NCI-H345 treated with DMSO at 0.1 percent for 48 hours (cell line): ENCODE measurements around the gene PKP3.
"Not testable (repeated sequence)": the region's sequence is repeated elsewhere in the genome, so short reads cannot be mapped to it uniquely, and the experiment has no call there.

Experiments
- DNase-seq: peaks from one replicate; lab custom pipeline; 2025; ENCODE audit not compliant: unreplicated experiment; lab: John Stamatoyannopoulos, UW

PKP3 gene

DNA sequence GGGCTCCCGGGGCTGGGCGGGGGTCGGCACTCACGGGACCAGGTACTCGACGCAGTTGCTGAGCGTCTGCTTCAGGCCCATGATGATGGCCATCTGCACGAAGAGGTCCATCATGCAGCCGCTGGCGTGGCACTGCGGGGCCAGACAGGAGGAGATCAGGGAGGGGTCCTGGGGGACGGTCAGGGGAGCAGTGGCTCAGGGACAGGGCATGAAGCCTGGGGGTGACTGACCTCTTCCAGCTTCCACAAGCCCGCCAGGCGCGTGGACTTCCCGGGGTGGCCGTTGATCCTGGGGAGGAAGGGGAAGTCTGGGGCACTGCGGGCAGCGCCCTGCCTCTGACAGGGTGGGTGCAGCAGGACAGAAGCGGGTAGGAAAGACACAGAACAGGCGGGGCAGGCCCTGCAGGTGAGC is 26.9 kb downstream of the PKP3 start:
- no peak for DNase-seq

DNA sequence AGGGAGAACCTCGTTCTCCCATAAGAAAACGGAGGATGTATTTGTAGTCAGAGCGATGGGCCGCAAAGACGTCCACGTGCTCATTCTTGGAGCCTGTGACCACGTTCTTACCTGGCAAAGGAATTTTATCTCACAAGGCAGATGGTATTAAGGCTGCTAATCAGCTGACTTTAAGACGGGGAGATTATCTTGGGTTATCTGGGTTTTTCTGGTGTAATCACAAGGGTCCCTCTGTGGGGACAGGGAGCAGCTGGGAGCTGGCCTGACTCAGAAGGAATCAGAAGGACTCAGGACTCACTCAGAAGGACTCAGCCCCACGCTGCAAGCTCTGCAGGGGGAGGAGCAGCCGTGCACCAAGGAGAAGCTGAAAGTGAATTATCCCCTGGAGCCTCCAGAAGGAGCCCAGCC is 28.2 kb downstream of the PKP3 start:
- no peak for DNase-seq

DNA sequence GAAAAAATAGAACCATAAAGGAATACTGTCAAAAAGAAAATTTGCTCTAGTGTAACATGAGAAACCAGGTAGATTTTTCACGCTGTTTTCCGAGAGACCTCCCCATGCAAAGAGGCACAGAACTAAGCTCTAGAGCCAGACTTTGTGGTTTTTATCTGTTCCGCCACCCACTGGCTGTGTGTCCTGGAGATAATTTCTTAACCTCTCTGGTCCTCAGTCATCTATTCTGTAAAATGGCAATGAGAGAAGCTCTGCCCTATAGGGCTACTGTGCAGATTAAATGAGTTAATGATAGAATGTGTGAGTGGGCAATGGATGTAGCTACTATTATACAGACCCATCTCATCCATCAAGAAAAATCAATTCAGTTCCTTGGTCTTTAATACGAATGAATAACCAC is 30.2 kb downstream of the PKP3 start:
- no peak for DNase-seq

DNA sequence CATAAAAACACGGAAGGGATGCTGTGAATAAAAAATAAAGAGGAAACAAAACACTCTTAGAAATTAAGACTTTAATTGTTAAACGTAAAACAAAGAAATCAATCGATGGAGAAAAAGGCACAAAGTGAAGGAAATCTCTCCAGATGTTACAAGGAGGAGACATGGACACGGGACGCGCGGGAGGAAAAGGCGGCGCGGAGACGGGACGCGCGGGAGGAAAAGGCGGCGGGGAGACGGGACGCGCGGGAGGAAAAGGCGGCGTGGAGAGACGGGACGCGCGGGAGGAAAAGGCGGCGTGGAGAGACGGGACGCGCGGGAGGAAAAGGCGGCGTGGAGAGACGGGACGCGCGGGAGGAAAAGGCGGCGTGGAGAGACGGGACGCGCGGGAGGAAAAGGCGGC is 30.8 kb downstream of the PKP3 start:
- not testable (repeated sequence) for DNase-seq

DNA sequence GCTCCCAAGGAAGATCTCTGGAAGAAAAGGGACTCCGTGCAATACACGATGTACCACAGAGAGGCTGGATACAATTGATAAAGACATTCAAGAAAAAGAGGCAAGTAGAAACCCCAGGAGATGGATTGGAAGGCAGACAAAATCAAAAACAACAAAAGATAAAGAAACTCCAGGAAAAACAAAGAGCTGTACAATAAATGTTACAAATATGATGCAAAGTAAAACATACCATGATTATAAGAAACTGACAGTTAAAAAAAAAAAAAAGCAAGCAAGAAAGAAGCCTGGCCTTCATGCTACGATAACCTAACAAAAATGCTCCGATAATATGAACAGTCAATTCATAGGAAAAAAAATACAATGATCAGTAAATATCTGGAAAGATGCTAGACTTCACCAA is 31.3 kb downstream of the PKP3 start:
- no peak for DNase-seq

DNA sequence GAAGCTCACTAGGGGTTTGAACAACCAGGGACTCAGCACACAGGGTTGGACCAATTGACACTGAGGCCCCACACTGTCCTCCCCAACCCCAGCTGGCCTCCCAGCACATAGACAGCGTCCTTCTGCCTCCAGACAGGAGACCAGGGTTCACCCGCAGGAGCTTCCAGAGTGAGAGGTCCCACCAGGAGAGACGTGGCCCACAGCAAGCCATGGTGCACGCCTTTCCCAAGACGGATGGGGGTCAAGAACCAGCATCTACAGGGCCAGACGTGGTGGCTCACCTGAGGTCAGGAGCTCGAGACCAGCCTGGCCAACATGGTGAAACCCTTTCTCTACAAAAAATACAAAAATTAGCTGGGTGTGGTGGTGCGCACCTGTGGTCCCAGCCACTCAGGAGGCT is 32.8 kb downstream of the PKP3 start:
- no peak for DNase-seq

DNA sequence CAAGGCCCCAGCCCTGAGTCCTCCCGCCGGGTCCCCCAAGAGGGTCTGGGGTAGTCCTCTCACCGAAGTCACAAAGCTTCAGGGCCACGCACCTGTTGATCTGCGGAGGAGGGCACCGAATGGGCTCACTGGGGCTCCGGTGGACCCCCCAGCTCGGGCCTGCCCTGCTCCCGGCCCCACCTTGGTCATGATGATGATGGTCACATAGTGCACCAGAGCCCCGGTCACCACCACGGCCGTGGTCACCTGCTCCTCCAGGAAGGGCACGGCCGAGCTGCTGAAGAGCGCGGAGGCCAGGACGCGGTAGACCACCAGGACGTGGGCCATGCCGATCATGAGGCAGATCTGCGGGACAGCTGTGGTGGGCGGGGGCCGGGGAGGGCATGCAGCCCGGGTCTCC is 34.3 kb downstream of the PKP3 start:
- DNase-seq: no peak

DNA sequence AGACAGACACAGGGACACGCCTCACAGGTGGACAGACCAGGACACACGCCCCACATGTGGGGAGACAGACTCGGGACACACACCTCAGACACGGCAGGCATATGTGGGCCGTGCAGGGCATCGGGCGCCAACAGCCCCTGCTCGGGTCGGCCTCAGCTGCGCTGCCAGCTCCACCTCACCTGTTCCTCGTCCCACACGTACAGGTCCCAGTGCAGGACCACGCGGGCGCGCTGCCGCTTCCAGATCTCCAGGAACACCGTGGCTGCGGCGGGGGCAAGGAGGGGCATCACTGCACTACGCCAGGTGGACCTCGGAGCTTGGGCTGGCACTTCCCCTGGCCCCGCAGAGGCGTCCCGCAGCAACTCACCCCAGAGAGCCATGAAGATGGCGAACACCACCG is 35.4 kb downstream of the PKP3 start:
- no peak for DNase-seq

DNA sequence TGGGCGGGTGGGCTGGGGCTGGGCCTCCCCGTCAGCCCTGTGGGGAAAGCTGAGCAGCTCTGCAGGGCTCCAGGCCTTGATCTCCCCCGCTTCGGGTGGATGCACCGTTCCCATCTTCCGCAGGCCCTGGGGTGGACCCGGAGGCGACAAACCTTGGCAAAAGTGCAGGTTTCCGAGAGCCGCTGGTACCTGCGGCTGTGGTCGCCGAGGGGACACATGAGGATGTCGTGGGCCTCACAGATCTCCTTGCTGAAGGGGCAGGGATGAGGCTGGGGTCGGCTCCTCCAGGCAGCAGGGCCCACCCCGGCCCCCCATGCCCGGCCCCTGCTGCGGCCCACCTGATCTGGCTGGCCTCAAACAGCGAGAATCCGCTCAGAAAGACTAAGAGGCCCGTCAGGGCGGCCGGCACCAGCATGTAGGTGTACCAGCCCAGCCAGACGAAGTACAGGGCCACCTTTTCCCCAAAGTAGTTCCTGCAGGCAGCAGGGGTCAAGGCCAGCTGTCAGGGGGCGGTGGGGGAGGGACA is 36.0 kb downstream of the PKP3 start:
- DNase-seq: no peak

DNA sequence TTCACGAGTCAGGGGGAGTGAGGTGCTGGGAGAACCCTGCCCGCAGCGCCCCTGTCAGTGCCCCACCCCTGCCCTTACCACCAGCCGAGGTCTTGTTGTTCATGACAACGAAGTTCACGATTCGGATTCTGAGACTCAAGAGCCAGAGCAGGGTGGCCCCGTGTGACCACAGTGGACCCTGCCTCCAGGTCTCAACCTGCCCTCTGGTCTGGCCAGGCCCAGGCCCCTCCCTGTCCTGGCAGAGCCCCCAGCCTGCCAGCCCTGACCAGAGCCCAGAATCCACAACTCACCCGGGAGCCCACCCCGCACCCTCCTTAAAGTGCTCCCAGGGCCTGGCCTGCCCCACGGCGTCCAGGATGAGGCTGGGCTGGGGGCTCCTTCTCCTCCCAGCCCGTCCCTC is 37.9 kb downstream of the PKP3 start:
- DNase-seq: no peak

DNA sequence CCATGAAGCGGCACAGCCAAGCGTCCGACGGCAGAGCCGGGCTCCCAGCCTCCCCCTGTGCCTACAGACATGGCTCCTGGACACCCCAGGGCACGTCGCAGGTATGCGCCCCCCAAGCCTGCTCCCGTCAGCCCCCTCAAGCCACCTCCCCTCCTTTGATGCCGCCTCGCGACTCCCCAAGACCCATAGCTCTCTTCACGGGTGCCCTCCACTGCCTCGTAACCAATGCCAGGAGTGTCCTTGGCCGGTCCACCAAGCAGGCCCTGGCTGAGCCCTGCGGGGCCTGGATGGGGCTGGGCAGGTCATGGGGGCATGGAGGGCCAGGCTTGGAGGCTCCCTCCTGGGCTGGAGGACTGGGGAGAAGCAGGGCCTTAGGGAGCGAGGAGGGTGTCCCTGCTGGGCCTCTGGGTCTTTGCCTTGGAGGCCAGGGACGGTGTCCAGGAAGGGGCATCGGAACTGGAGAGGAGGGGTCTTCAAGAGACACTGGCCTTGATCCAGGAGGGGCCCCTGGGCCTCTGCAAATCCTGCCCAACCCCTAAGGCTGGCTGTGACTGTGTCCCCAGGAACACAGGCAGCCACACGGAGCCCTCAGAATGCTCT is 38.6 kb downstream of the PKP3 start:
- DNase-seq: no peak

DNA sequence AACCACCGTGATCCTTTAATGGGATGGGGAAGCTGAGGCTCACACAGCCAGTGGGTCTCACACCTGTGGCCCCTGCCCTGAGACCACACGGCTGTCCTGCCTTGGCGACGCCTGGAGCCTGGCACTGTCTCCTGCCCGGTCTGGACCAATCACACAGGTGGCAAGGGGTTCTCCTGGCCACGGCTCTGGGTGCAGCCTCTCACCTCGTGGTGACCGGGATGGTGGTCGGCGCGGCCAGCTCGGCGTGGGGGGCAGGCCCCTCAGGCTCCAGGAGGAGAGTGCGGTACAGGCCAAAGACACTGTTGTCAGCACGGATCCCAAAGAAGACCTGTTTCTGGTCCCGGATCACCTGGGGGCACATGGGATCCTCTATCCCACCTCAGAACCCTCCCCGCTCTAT is 39.1 kb downstream of the PKP3 start:
- no peak for DNase-seq

DNA sequence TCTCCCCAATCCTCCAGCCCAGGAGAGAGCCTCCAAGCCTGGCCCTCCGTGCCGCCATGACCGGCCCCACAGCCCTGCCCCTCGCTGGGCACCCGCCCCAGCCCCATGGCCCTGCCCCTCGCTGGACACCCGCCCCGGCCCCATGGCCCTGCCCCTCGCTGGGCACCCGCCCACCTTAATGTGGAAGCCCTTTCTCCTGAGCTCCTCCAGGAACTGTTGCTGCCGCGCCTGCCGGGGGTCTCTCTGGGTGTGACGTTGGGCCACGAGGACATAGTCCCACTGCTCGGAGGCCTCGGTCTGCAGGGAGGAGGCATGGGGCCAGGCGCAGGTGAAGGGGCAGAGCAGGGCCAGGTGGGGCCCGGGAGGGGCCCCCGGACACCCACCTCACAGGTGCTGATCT is 39.6 kb downstream of the PKP3 start:
- DNase-seq: no peak

DNA sequence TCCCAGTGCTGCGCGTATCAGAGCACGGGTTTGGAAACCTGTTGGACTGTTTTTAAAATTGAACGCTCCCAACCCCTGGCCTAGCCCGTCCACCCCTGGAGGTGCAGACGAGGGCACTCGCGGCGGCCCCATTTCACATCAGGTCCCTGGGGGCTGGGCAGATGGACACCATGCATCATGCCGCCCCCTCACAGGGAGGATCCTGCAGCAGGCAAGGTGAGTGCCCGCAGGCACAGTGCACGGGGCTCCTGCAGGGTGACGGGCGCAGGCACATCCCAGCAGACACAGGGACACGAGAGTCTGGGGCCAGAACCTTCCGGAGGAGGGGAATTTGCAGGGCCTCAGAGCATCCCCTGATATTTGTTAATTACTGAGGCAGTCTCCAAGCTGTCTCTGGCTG is 40.5 kb downstream of the PKP3 start:
- no peak for DNase-seq

DNA sequence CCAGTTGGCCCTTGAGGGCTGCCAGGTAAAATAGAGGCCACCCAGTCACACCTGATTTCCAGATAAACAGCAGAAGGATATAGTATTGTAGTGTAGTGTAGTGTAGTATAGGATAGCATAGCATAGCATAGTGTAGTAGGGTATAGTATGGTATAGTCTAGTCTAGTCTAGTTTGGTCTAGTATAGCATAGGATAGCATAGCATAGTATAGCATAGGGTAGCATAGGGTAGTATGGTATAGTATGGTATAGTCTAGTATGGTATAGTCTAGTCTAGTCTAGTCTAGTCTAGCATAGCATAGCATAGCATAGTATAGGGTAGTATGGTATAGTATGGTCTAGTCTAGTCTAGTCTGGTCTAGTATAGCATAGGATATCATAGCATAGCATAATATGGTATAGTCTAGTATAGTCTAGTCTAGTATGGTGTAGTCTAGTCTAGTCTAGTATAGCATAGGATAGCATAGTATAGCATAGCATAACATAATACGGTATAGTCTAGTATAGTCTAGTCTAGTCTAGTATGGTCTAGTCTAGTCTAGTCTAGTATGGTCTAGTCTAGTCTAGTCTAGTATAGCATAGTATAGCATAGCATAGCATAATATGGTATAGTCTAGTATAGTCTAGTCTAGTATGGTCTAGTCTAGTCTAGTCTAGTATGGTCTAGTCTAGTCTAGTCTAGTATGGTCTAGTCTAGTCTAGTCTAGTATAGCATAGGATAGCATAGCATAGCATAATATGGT is 41.2 kb downstream of the PKP3 start:
- not testable (repeated sequence) for DNase-seq

DNA sequence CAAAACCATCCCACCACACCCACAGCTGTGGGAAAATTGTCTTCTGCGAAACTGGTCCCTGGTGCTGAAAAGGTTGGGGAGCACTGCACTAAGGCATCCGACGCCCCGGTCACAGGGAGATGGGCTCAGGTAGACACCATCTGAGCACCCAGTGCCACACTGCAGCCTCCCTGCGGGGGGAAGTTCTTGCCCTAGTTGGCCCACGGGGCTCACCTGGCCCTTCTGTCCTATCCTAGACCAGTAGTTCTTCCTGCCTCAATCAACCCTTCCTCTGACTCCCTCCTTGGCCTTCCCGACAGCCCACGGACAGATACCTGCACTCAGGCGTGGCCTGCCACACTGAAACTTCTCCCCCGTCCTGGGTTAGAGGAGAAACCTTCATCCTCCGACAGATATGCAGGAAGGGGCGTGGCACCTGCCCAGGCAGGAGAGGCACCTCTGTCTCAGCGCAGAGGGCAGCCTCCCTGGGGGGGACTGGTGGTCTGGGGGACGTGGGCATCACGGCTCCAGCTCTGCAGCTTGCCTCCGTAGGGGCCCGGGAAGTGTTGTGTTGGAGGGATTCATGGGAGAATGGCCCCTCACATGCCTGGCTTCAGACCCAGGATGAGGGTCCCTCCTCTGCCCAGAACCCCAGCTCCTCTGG is 43.3 kb downstream of the PKP3 start:
- DNase-seq: no peak

DNA sequence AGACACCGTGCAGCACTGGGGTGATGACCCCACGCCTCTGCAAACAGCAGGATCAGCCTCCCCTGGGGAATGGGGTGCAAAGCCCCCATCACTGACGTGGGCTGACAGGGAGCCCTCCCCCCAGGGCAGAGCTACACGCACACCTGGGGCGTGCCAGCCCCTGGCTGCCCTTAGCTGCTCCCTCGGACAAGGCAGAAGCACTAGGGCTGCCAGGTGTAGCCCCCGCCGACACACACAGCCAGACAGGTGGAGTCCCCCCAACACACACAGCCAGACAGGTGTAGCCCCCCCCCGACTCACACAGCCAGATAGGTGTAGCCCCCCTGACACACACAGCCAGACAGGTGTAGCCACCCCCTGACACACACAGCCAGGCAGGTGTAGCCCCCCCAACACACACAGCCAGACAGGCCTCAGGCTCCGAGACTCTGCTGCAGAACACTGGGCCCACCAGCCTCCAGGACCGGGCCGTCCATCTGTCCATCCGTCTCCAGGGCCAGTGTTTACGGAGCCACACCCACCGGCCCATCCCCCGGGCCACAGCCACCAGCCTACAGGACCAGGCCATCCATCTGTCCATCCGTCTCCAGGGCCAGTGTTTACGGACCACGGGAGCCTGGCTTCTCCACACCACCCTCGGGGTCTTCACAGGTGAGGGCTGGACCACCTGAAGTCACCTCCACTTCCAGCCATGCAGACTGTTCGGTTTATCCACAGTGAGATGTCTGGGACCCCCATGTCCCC is 44.3 kb downstream of the PKP3 start:
- no peak for DNase-seq

DNA sequence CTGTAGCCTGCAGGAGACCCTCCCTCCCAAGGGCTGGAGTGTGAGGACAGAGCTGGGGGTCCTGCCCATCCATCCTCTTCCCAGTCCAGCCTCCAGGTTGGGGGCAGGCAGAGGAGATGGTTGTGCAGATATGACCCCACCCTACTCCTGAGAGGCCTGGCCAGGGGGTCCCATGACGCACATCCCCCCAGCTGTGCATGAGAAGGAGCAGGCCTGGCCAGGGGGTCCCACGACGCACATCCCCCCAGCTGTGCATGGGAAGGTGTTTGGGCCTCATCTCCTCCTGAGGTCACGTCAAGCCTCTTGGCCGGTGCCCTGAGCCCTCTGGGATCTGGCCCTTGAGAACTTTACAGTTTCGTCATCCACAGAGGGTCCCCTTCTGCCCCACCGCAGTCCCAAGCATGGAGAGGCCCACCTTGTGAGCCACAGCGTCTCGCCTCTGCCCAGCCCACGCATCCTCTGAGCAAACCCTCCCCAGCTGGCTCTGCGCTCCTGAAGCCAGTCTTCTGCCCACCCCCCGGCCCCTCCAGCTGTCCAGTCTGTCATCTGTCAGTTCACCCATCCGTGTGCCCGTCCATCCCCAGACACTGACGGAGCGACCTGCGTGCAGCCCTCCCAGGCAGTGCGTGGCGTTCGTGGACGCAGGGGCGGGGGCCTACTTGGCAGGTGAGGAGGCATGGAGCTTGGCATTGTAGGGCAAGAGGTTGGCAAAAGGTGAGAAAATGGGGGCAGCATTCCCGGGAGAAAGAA is 45.5 kb downstream of the PKP3 start:
- DNase-seq: no peak

DNA sequence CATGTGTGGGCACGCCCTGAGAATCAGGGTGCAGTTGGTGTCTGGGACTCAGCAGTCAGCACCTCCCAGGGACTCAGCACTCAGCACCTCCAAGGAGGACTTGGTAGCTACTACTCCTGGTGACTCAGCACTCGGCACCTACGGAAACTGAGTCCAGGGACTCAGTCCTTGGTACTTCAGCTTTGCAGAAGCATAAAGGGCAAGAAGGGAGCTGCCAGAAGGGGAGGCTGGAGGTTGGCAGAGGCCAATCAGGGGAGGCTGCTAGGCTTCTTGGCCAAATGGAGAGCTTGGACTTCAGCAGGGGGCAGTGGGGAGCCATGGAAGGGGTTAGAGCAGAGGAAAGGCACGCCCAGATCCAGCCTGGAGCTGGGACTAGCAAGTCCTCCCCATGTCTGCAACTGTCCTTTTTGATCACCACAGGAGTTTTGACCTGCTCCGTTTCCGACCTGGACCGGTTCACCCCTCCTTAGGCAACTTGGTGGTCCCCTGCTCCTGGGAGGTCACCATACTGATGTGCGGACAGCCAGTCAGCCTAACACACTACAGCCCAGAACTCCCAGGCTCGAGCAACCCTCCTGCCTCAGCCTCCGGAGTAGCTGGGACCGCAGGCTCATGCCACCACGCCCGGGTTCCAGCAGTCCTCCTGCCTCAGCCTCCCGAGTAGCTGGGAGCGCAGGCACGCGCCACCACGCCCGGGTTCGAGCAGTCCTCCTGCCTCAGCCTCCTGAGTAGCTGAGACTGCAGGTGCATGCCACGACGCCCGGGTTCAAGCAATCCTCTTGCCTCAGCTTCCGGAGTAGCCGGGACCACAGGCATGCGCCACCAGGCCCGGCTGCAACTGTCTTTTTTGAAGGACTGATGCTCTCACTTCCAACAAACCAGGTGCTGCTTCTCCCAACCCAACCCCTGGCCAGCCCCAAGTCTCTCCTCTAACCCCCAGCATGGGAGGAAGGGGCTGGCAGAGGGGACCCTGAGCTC is 46.3 kb downstream of the PKP3 start:
- DNase-seq: no peak

DNA sequence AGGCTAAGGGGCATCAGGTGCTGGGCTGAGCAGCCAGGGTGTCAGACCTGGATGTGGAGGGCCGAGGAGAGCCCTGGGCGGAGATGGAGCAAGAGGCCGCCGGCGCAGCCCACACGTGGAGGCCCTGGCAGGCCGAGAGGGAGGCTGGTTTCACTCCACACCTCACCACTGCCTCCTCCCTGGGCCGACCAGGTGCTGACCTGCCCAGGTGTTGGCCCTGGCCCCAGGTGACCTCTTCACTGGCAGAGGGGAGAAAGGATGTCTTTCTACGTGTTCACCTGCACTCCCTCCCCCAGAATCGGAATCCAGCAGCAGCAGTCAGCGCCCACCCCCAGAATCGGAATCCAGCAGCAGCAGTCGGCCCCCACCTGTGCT is 47.0 kb downstream of the PKP3 start:
- DNase-seq: no peak
